ENCODE results near the gene SLC30A1.

- TF ChIP-seq CTCF (IDR thresholded peaks at IDR 0.05) (peak in 2 of 6 experiments; percentile 21 to 39), POLR2A (IDR thresholded peaks at IDR 0.05) (no peak)
Observed at GRCh38 chr1:211543025-211543424, 35.9 kb downstream of the SLC30A1 start.

Data from Peyer's patch (tissue), 4 donors.